ENCODE measurements around the gene DAB1. TPM values are rescaled to one million over a fixed set of nuclear protein-coding genes. Genes with fewer than 3 reads are reported as not detected.

Gene DAB1
- total RNA-seq, 4 donors from 2014 or later, result 0.48 to 1.2 TPM; not detected in 2

DNA sequence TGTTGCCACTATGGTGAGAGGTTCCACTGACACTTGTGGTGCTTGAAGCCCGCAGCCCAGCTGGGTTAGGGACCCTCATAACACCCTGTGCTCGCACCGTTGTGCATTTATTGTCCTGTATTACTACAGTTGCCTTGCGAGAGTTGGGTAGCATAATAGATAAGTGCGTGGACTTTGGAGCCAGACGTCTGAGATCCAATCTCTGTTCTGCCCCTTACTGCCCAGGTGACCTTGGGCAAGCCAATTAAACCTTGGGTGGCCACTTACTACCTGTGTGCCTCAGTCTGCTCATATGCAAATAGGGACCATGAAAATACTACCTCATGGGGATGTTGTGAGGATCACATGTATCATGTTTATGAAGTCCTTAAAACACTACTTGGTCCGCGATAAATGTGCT, 471.4 kb downstream of the DAB1 start:
- no peaks in the 10 kb centered on the region for H3K4me1 ChIP-seq
- 64 to 93% methylated on average over 2 to 8 of the region's 8 CpGs for WGBS, 2 donors (ENCODE audit: low coverage in 1 of 2)
- no peaks in the 10 kb centered on the region for H3K27me3 ChIP-seq
- in situ Hi-C loops (cut with MboI; ENCODE audit: low pct_ligation_motif_present in 1 of 4, low pct_unique_long_range_greater_than_20kb in 1 of 4, low sequenced_read_pairs in 3 of 4), result no loop called here
- no peaks in the 10 kb centered on the region for H3K9me3 ChIP-seq
- TF ChIP-seq, protein P1, sequence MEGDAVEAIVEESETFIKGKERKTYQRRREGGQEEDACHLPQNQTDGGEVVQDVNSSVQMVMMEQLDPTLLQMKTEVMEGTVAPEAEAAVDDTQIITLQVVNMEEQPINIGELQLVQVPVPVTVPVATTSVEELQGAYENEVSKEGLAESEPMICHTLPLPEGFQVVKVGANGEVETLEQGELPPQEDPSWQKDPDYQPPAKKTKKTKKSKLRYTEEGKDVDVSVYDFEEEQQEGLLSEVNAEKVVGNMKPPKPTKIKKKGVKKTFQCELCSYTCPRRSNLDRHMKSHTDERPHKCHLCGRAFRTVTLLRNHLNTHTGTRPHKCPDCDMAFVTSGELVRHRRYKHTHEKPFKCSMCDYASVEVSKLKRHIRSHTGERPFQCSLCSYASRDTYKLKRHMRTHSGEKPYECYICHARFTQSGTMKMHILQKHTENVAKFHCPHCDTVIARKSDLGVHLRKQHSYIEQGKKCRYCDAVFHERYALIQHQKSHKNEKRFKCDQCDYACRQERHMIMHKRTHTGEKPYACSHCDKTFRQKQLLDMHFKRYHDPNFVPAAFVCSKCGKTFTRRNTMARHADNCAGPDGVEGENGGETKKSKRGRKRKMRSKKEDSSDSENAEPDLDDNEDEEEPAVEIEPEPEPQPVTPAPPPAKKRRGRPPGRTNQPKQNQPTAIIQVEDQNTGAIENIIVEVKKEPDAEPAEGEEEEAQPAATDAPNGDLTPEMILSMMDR (IDR thresholded peaks at IDR 0.05), result no peak
- intact Hi-C loops (cut with DNase I; ENCODE audit: low total_unique reads), result no loop called here
- no peaks in the 10 kb centered on the region for H3K36me3 ChIP-seq
- no peak overlapping the region for H3K4me3 ChIP-seq
- DNase-seq, result no peak
- no peak overlapping the region for H3K27ac ChIP-seq

DNA sequence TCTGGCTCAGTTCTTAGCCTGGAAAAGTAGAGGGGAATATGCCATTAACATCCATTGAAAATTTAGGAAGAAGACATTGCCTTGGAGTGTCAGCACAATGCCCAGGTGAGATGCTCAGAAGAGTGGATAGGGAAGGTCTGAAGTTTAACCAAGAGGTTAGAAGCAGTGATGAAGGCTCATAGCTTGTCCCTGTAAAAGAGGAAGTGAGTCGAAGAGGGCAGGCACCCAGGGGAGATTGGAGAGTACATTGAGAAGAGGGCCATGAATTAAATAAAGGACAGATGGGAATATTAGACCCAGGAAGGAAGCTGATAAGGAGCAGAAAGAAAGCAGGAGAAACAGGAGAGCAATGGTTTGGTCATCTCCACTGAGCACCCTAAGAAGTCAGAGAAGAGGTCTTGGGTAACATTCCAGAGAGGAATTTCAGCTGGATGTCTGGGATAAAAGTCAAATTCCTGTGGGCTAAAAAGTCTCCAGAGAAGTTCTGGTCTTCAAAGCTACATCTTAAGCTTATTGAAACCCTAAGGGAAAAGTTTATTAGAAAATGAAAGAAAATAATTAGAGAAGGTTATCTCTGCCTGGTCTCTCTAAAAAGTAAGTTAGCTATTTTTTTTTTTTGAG, 475.3 kb downstream of the DAB1 start:
- WGBS, 2 donors (ENCODE audit: low coverage in 1 of 2), result 57 to 64% methylated on average over 1 of the region's 1 CpG
- TF ChIP-seq EP300 (IDR thresholded peaks at IDR 0.05; ENCODE audit: low read depth), result no peak
- no peak for TF ChIP-seq POLR2AphosphoS5 (IDR thresholded peaks at IDR 0.05)
- no peak for TF ChIP-seq POLR2A (IDR thresholded peaks at IDR 0.05)
- TF ChIP-seq, protein P1 (IDR thresholded peaks at IDR 0.05), result no peak
- Histone ChIP-seq H3K4me1 (no peaks in the 10 kb centered on the region), H3K9me3 (no peaks in the 10 kb centered on the region), H3K36me3 (no peaks in the 10 kb centered on the region), H3K4me3 (no peak overlapping the region), H3K27ac (no peak overlapping the region), H3K27me3 (no peaks in the 10 kb centered on the region)
- intact Hi-C loops (cut with DNase I; ENCODE audit: low total_unique reads) (no loop called here), in situ Hi-C loops (cut with MboI; ENCODE audit: low pct_ligation_motif_present in 1 of 4, low pct_unique_long_range_greater_than_20kb in 1 of 4, low sequenced_read_pairs in 3 of 4) (no loop called here)
- no peak for DNase-seq

All from transverse colon (tissue), 4 donors.